HUES64 (cell line): ENCODE data around the gene C22orf23.

Experiments used
- H3K27ac ChIP-seq: 2 replicates; pipeline ENCODE4 v1.7.0; 2013; ENCODE audit warnings: low read depth, low read length, inconsistent platforms
- H3K27me3 ChIP-seq: 2 replicates; pipeline ENCODE4 v1.6.1; 2013; ENCODE audit warnings: mild to moderate bottlenecking, low read length; ENCODE audit not compliant: insufficient read depth
- H3K36me3 ChIP-seq: 2 replicates; pipeline ENCODE4 v1.6.1; 2013; ENCODE audit warnings: mild to moderate bottlenecking, low read length; ENCODE audit not compliant: insufficient read depth
- H3K4me1 ChIP-seq: 2 replicates; pipeline ENCODE4 v1.6.1; 2013; ENCODE audit warnings: mild to moderate bottlenecking, low read length, moderate library complexity; ENCODE audit not compliant: insufficient read depth
- H3K4me3 ChIP-seq: 2 replicates; pipeline ENCODE4 v1.5.1; 2013; ENCODE audit warnings: mild to moderate bottlenecking, low read length, moderate library complexity
- H3K9ac ChIP-seq: 2 replicates; pipeline ENCODE4 v1.6.1; 2013; ENCODE audit warnings: mild to moderate bottlenecking, low read depth, low read length
- H3K9me3 ChIP-seq: 2 replicates; pipeline ENCODE4 v1.6.1; 2013; ENCODE audit warnings: low read depth, low read length; ENCODE audit not compliant: insufficient read depth
- WGBS: fragments of 150-250, 120-280 bp; methylation state at CpG from one replicate; pipeline ENCODE4 v1.1.7; 2013; ENCODE audit warnings: missing lambda C conversion rate; 5-methylcytosine and 5-hydroxymethylcytosine counted together

Gene C22orf23

GRCh38 chr22:37930952-37931440 is 22.4 kb downstream of the C22orf23 start:
- Histone ChIP-seq H3K9ac (no peak overlapping the region), H3K4me1 (peaks cover 3% of the 10 kb centered on the region)
- WGBS: 94% methylated on average over 2 of the region's 2 CpGs

DNA sequence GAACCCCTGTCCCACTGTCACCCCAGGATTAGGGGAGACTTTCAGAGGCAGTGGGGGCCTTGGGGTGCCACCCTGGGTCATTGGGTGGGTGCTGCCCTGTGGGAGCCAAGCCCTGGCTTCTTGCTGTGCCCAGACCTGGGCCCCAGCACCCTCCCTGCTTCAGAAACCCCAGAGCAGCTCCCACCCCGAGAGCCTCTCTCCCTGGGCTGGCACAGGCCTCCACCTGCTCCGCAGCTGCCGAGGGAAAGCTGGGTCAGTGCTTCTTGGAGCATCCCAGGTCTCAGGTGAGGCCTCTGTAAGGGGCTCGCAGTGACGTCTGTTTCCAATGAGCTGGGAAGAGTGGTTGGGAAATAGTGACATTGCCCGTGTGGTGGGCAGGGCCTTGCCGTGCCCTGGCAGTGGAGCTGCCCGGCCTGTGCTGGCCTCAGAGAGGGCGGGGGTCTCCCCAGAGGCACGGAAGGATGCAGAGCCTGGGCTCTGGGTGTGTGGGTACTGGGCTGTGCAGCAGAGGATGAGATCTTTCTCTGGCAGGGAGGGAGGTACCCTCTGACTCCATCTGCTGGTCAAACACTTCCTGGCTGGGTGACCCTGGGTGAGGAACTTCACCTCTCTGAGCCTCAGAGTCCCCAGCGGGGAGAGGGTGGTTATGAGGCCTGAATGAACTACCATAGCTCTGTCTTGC is 23.0 kb downstream of the C22orf23 start:
- Histone ChIP-seq H3K27me3 (no peaks in the 10 kb centered on the region), H3K4me1 (peaks cover 3% of the 10 kb centered on the region), H3K4me3 (no peak overlapping the region), H3K9ac (no peak overlapping the region), H3K27ac (no peak overlapping the region), H3K9me3 (no peaks in the 10 kb centered on the region), H3K36me3 (peaks cover 49% of the 10 kb centered on the region)
- WGBS: 92% methylated on average over 11 of the region's 11 CpGs

More at GRCh38 chr22:37930952-37931440, 22.4 kb downstream of the C22orf23 start:
- Histone ChIP-seq H3K27me3 (no peaks in the 10 kb centered on the region), H3K36me3 (peaks cover 44% of the 10 kb centered on the region), H3K9me3 (no peaks in the 10 kb centered on the region), H3K4me3 (no peak overlapping the region), H3K27ac (no peak overlapping the region)

DNA sequence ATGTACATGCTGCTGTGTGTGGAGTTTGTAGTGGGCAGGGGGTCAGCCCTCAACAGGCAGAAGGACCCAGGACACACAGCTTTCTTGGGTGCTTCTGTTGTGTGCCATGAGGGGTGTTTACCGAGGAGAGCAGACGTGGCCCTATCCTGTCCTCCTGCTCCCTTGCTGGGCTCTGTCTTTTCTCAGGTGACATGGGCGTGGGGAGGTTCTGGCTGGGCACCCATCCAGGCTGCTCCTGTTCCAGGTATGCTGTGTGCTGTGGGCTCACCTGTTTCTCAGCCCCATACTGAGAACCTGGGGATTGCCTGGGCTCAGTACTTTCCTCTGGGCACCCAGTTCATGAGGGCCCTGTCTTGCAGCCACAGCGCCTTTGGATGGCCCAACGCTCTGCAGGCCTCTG is 24.0 kb downstream of the C22orf23 start:
- H3K9ac ChIP-seq: no peak overlapping the region
- no peaks in the 10 kb centered on the region for H3K9me3 ChIP-seq
- no peak overlapping the region for H3K4me3 ChIP-seq
- WGBS: 95% methylated on average over 5 of the region's 5 CpGs
- no peak overlapping the region for H3K27ac ChIP-seq
- no peaks in the 10 kb centered on the region for H3K27me3 ChIP-seq
- peaks cover 56% of the 10 kb centered on the region for H3K36me3 ChIP-seq
- H3K4me1 ChIP-seq: peaks cover 3% of the 10 kb centered on the region

GRCh38 chr22:37927637-37927936 is 25.8 kb downstream of the C22orf23 start:
- H3K36me3 ChIP-seq: peaks cover 50% of the 10 kb centered on the region
- H3K9me3 ChIP-seq: no peaks in the 10 kb centered on the region
- 97% methylated on average over 5 of the region's 5 CpGs for WGBS
- H3K4me3 ChIP-seq: no peak overlapping the region
- H3K9ac ChIP-seq: no peak overlapping the region
- no peak overlapping the region for H3K27ac ChIP-seq
- no peaks in the 10 kb centered on the region for H3K27me3 ChIP-seq
- H3K4me1 ChIP-seq: no peaks in the 10 kb centered on the region

GRCh38 chr22:37926771-37927636 is 26.4 kb downstream of the C22orf23 start:
- H3K9ac ChIP-seq: no peak overlapping the region
- H3K4me1 ChIP-seq: no peaks in the 10 kb centered on the region
- H3K4me3 ChIP-seq: no peak overlapping the region
- no peak overlapping the region for H3K27ac ChIP-seq
- peaks cover 45% of the 10 kb centered on the region for H3K36me3 ChIP-seq
- 96% methylated on average over 32 of the region's 32 CpGs for WGBS
- H3K27me3 ChIP-seq: no peaks in the 10 kb centered on the region
- H3K9me3 ChIP-seq: no peaks in the 10 kb centered on the region

DNA sequence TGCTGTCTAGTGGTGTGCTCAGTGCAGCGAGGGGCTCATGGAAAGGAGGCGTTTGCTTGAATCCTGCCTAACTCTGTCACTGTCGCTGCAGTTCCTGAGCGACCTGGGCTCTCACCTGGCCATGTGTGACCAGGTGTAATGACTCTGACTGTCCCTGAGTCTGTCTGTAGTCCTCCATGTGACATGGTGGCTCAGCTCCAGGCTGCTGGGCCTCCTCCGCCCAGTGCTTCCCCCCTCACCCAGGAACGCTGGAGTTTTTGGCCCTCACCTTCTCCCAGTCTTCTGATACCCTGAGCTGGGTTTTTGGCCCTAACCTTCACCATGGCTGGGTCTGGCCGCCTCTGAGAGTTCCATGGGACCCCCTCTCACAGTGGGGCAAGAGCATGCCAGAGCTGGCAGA is 27.0 kb downstream of the C22orf23 start:
- no peaks in the 10 kb centered on the region for H3K4me1 ChIP-seq
- peaks cover 48% of the 10 kb centered on the region for H3K36me3 ChIP-seq
- no peaks in the 10 kb centered on the region for H3K9me3 ChIP-seq
- no peaks in the 10 kb centered on the region for H3K27me3 ChIP-seq
- no peak overlapping the region for H3K27ac ChIP-seq
- 95% methylated on average over 7 of the region's 7 CpGs for WGBS
- no peak overlapping the region for H3K4me3 ChIP-seq
- H3K9ac ChIP-seq: no peak overlapping the region

- Histone ChIP-seq H3K9me3 (no peaks in the 10 kb centered on the region), H3K9ac (no peak overlapping the region), H3K4me1 (no peaks in the 10 kb centered on the region), H3K4me3 (no peak overlapping the region), H3K27ac (no peak overlapping the region), H3K36me3 (peaks cover 54% of the 10 kb centered on the region), H3K27me3 (no peaks in the 10 kb centered on the region)
- WGBS: 96% methylated on average over 12 of the region's 15 CpGs
Observed at GRCh38 chr22:37925767-37926166, 27.6 kb downstream of the C22orf23 start.

- Histone ChIP-seq H3K27me3 (no peaks in the 10 kb centered on the region), H3K4me3 (no peak overlapping the region), H3K27ac (no peak overlapping the region), H3K36me3 (peaks cover 54% of the 10 kb centered on the region), H3K4me1 (no peaks in the 10 kb centered on the region), H3K9me3 (no peaks in the 10 kb centered on the region), H3K9ac (no peak overlapping the region)
- 93% methylated on average over 3 of the region's 3 CpGs for WGBS
Observed at GRCh38 chr22:37925330-37925729, 28.1 kb downstream of the C22orf23 start.

DNA sequence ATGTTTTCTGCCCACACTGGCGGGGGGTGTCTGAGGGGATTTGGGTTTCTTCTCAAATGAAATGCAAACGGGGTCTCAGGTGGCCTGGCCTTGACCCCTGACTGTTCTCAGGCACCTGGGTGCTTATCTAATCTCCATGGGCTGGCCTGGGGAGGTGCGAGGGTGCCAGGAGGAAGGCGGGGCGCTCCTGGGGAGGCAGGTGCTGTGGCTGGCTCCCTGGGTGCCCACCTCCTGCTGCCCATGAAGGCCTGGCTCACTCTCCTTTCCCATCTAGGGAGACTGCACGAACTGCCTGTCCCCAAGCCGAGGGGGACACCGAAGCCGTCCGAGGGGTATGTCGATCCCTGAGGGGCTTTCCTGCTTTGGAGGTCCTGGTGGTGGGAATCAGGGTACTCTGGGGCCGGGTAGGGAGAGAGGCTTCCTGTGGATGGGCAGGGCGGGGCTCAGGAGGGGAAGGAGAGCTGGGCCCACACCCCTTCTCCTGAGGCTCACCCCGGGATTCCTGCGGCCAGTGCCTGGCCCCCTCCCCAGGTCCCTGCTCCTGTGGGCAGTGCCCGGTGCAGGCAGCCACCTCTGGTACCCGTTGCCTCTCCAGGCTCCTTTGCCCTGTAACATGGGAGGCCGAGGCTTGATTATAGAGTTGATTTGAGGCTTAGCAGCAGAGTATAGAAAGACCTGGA is 28.9 kb downstream of the C22orf23 start:
- no peaks in the 10 kb centered on the region for H3K27me3 ChIP-seq
- no peaks in the 10 kb centered on the region for H3K9me3 ChIP-seq
- no peak overlapping the region for H3K9ac ChIP-seq
- H3K36me3 ChIP-seq: peaks cover 60% of the 10 kb centered on the region
- no peak overlapping the region for H3K4me3 ChIP-seq
- WGBS: 93% methylated on average over 18 of the region's 18 CpGs
- H3K4me1 ChIP-seq: no peaks in the 10 kb centered on the region
- H3K27ac ChIP-seq: no peak overlapping the region

DNA sequence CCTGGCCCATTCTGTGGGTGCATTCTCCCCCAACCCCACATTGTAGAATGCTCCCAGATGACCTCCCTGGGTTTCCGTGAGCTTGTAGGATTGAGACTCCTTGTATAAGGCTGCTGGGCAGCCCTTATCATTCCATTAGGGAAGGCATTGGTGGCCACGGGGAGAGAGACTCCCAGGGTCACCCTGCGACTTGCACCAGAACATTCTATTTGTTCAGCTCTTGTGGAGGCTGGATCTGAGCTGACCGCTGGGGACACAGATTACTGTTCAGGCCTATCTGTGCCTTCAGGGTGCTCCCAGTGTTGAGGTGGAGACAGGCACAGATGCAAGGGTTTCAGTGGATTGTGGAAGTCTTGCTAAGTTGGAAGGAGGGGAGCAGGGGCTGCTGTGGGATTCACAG is 29.5 kb downstream of the C22orf23 start:
- no peak overlapping the region for H3K9ac ChIP-seq
- no peaks in the 10 kb centered on the region for H3K4me1 ChIP-seq
- 92% methylated on average over 4 of the region's 4 CpGs for WGBS
- peaks cover 59% of the 10 kb centered on the region for H3K36me3 ChIP-seq
- no peaks in the 10 kb centered on the region for H3K27me3 ChIP-seq
- no peak overlapping the region for H3K27ac ChIP-seq
- no peaks in the 10 kb centered on the region for H3K9me3 ChIP-seq
- no peak overlapping the region for H3K4me3 ChIP-seq

DNA sequence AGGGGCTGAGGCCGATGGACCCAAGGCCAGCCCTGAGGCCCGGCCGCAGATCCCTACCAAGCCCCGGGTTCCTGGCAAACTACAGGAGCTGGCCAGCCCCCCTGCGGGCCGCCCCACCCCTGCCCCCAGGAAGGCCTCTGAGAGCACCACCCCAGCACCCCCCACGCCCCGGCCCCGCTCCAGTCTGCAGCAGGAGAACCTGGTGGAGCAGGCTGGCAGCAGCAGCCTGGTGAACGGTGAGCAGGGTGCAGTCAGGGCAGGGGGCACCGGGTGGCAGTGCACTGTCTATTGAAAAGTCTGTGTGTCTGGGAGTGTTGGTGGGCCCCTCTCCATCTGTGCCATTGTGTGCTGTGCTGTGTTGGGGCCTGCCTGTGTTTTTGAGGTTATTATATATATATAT is 31.2 kb downstream of the C22orf23 start:
- no peaks in the 10 kb centered on the region for H3K4me1 ChIP-seq
- 95% methylated on average over 11 of the region's 11 CpGs for WGBS
- no peaks in the 10 kb centered on the region for H3K9me3 ChIP-seq
- no peak overlapping the region for H3K4me3 ChIP-seq
- no peak overlapping the region for H3K27ac ChIP-seq
- H3K9ac ChIP-seq: no peak overlapping the region
- H3K27me3 ChIP-seq: no peaks in the 10 kb centered on the region
- peaks cover 65% of the 10 kb centered on the region for H3K36me3 ChIP-seq
